K562 (cell line): ENCODE measurements around the gene HOXB5. TPM values are rescaled to one million over a fixed set of nuclear protein-coding genes. Genes with fewer than 3 reads are reported as not detected.

ENCODE experiments used
- ATAC-seq: fragments of 200-7000 bp; cut with Tn5 transposase; 3 replicates; pipeline ENCODE4 v1.9.1; 2020; ENCODE audit warnings: moderate library complexity
- BruUV-seq: library from RNA; stranded (reverse); fragments of 400-500 nt; replicated peaks from 2 replicates; lab custom pipeline; 2021; lab: Mats Ljungman, UMichigan
- CTCF ChIA-PET: fragments of 300-600 bp; formaldehyde crosslinking; extraction: SDS; loops from one replicate; lab custom pipeline; 2021; ENCODE audit warnings: low intra/inter-chr PET ratio; lab: Yijun Ruan, JAX
- POLR2A ChIA-PET: fragments of 300-600, 350-650 bp; sonication (Branson Sonifier 250); formaldehyde crosslinking; extraction: SDS; loops from one replicate; lab custom pipeline; 2021; ENCODE audit warnings: antibody characterized with exemption, inconsistent platforms; lab: Yijun Ruan, JAX
- DNase-seq, 4 experiments: peaks; one replicate each; pipeline versions ENCODE4 v3.0.0 to v3.0.0-alpha.2; 2011 to 2018; ENCODE audit warnings: low spot score in 3 of 4, mixed read lengths in 3 of 4; ENCODE audit errors: extremely low read depth in 1 of 4
- FAIRE-seq: peaks from 2 replicates; lab custom pipeline; 2011; peaks lifted over from hg19 to GRCh38; lab: Jason Lieb, UNC
- H2AFZ ChIP-seq: 2 replicates; pipeline ENCODE4 v1.6.0; 2011; ENCODE audit warnings: low read depth, low read length, control low read depth, inconsistent platforms
- H3K27ac ChIP-seq: fragments of 200-600 bp; 3 replicates; pipeline ENCODE4 v1.8.0; 2011; ENCODE audit warnings: low read depth, mild to moderate bottlenecking, control low read depth, inconsistent platforms, low read length, moderate library complexity, mixed read lengths; ENCODE audit errors: extremely low read depth
- H3K27me3 ChIP-seq, 2 experiments: fragments of 300-600 bp in 1 of 2; 2 replicates in 1 of 2; 3 replicates in 1 of 2; pipeline versions ENCODE4 v1.6.0 to v1.8.0; 2011; ENCODE audit warnings: inconsistent platforms in 2 of 2, low read length in 2 of 2, mild to moderate bottlenecking in 1 of 2, mixed read lengths in 1 of 2, moderate library complexity in 1 of 2; ENCODE audit not compliant: control insufficient read depth in 2 of 2, insufficient read depth in 2 of 2
- H3K36me3 ChIP-seq: fragments of 300-600 bp; 3 replicates; pipeline ENCODE4 v1.8.0; 2011; ENCODE audit warnings: mild to moderate bottlenecking, low read length, inconsistent platforms; ENCODE audit not compliant: control insufficient read depth, insufficient read depth
- H3K4me1 ChIP-seq, 2 experiments: fragments of 200-600 bp in 1 of 2; replicated peaks in 1 of 2; 2 replicates in 1 of 2; 3 replicates in 1 of 2; pipeline versions ENCODE4 v1.5.1 to v1.8.0; 2011; ENCODE audit warnings: inconsistent platforms in 2 of 2, low read length in 2 of 2, mild to moderate bottlenecking in 1 of 2, mixed read lengths in 1 of 2, moderate library complexity in 1 of 2; ENCODE audit not compliant: control insufficient read depth in 2 of 2, insufficient read depth in 2 of 2
- H3K4me2 ChIP-seq: 2 replicates; pipeline ENCODE4 v1.6.1; 2011; ENCODE audit warnings: low read length, control low read depth, inconsistent platforms, mixed read lengths; ENCODE audit not compliant: insufficient read depth
- H3K4me3 ChIP-seq: fragments of 200-600 bp; sonication (generic), shearing (Covaris generic); 2 replicates; pipeline ENCODE4 v1.5.1; 2016; ENCODE audit warnings: control low read depth, inconsistent platforms
- H3K79me2 ChIP-seq: fragments of 200-600 bp; 3 replicates; pipeline ENCODE4 v1.8.0; 2011; ENCODE audit warnings: low read length, inconsistent platforms; ENCODE audit not compliant: control insufficient read depth, insufficient read depth
- H3K9ac ChIP-seq, 2 experiments: 2 replicates each; pipeline versions ENCODE4 v1.6.0 to v1.6.1; 2011; ENCODE audit warnings: low read depth in 2 of 2, low read length in 2 of 2, control low read depth in 1 of 2, inconsistent platforms in 1 of 2, mild to moderate bottlenecking in 1 of 2, mixed read lengths in 1 of 2; ENCODE audit not compliant: insufficient read depth in 1 of 2
- H3K9me1 ChIP-seq: one replicate; pipeline ENCODE4 v1.6.0; 2011; ENCODE audit warnings: inconsistent platforms, mild to moderate bottlenecking, low read length, moderate library complexity; ENCODE audit not compliant: control insufficient read depth, insufficient read depth
- H3K9me3 ChIP-seq: replicated peaks from 2 replicates; pipeline ENCODE4 v1.5.1; 2011; ENCODE audit warnings: low read depth, low read length, inconsistent platforms; ENCODE audit not compliant: control insufficient read depth, insufficient read depth
- H4K20me1 ChIP-seq: replicated peaks from 2 replicates; pipeline ENCODE4 v1.6.1; 2011; ENCODE audit warnings: low read length, inconsistent platforms, mixed read lengths; ENCODE audit not compliant: control insufficient read depth, insufficient read depth
- CSDE1 ChIP-seq, 2 experiments: fragments of 450-650 bp; IDR thresholded peaks; 2 replicates each; pipeline ENCODE4 v1.6.1; 2016; ENCODE audit warnings: mild to moderate bottlenecking in 1 of 2
- FOXJ3 ChIP-seq: sonication (generic); formaldehyde crosslinking; IDR thresholded peaks from 2 replicates; pipeline ENCODE4 v1.4.0; 2020; ENCODE audit warnings: mild to moderate bottlenecking, missing genetic modification reagents
- GTF2F1 ChIP-seq: IDR thresholded peaks from 2 replicates; pipeline ENCODE4 v1.6.1; 2011; ENCODE audit warnings: low read depth, low read length, improper control_type of control experiment
- ILF3 ChIP-seq: fragments of 450-650 bp; IDR thresholded peaks from 2 replicates; pipeline ENCODE4 v1.6.1; 2018; ENCODE audit warnings: antibody characterized with exemption, mild to moderate bottlenecking, moderate library complexity, borderline replicate concordance
- TSC22D4 ChIP-seq: fragments of 450-650 bp; IDR thresholded peaks from 2 replicates; pipeline ENCODE4 v1.6.1; 2016; ENCODE audit warnings: missing genetic modification characterization, missing biosample characterization, control low read depth
- ZNF12 ChIP-seq: sonication (generic); formaldehyde crosslinking; IDR thresholded peaks from 2 replicates; pipeline ENCODE4 v1.4.0; 2020; ENCODE audit warnings: mild to moderate bottlenecking, missing genetic modification reagents
- ZNF253 ChIP-seq: fragments of 250-450 bp; sonication (Bioruptor Pico); conservative IDR thresholded peaks from 2 replicates; pipeline ENCODE4 v1.6.1; 2021; ENCODE audit warnings: mild to moderate bottlenecking
- ZNF263 ChIP-seq: sonication (generic); formaldehyde crosslinking; IDR thresholded peaks from 2 replicates; pipeline ENCODE4 v1.8.0; 2022; ENCODE audit warnings: mild to moderate bottlenecking, missing genetic modification reagents, borderline replicate concordance
- WGBS: fragments of 100-300 bp; shearing (Covaris generic); methylation state at CpG from one replicate; pipeline ENCODE4 v1.1.6; 2016; ENCODE audit warnings: low coverage, mixed read lengths; ENCODE audit not compliant: insufficient coverage; ENCODE audit errors: missing lambda C conversion rate; 5-methylcytosine and 5-hydroxymethylcytosine counted together
- in situ Hi-C: fragments of 300-500 bp; cut with MboI; formaldehyde crosslinking; loops from 4 replicates; pipeline ENCODE4 v1.15.0; 2018; ENCODE audit warnings: inconsistent platforms, mixed read lengths
- intact Hi-C: fragments of 100-400 bp; cut with micrococcal nuclease; formaldehyde crosslinking; loops from 2 replicates; pipeline ENCODE4 v1.14.2; 2022
- polyA plus RNA-seq, 8 experiments: library from polyadenylated mRNA; depleted of rRNA in 4 of 8; stranded (reverse) in 5 of 8; unstranded in 3 of 8; fragments of >200 nt; fragmentation: Nextera tagmentation in 2 of 8; fragmentation: Illumina TruSeq in 1 of 8; extraction: Ambion mirVana in 2 of 8; extraction: Trizol in 1 of 8; gene quantifications; 2 replicates each; pipeline versions ENCODE4 v1.2.1 to v1.2.3, GENCODE V29; 2011 to 2014; ENCODE audit warnings: inconsistent platforms in 1 of 8, missing spikeins in 1 of 8
- total RNA-seq, 7 experiments: library from RNA; depleted of rRNA in 6 of 7; stranded (reverse); fragments of >200 nt in 6 of 7; fragmentation: Illumina TruSeq in 2 of 7; extraction: Trizol in 2 of 7; gene quantifications; 2 replicates each; pipeline versions ENCODE4 v1.2.1 to v1.2.3, GENCODE V29; 2011 to 2021; ENCODE audit warnings: low replicate concordance in 1 of 7
- TF ChIP-seq, protein P1 (sequence below): sonication (generic); formaldehyde crosslinking; IDR thresholded peaks from 2 replicates; pipeline ENCODE4 v1.8.0; 2022; ENCODE audit warnings: mild to moderate bottlenecking, missing genetic modification reagents
- TF ChIP-seq, protein P2 (sequence below): sonication (generic); formaldehyde crosslinking; IDR thresholded peaks from 2 replicates; pipeline ENCODE4 v1.9.0; 2022; ENCODE audit warnings: mild to moderate bottlenecking, missing genetic modification reagents

HOXB5 gene
- total and polyA plus RNA-seq, 9 of the 15 experiments (the other 6 are each of a cell fraction or from before 2014, with no cell fraction given): 0.24 to 2.7 (median 0.65) TPM

DNA sequence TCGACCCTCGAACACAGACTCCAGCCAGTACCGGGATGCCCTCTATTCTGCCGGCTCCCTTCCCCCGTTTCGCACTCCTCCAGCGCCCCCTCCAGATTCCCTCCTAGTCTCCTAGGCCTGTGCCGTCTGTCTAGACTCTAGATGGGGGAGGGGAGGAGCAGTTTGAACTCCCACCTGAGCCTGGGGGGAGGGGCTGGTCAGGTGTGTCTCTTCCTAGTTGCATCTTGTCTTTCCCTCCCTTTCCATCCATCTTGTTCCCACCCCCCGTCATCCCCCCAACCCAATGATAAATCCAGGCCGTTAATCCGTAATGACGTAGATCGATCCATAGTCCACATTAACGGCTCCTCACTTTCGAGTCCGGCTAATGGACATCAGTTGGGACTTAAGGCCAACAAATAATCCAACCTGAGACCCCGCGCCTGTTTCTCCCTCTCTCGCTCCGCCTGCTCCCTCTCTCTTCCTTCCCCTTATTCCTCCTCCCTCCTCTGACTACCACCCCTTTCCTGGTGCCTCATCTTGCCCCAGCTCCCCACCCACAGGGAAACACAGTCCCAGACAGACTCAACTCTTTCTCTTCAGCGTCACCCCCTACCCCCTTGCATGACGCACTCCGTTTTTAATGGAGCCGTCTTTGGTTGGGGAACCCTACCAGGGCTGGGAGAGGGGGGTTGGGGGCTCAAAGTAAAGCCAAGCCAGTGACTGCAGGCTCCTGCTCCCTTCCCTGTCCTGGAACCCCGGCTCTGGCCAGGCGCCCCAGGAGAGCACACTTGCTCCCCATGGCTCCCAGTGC, 3.4 kb upstream of the HOXB5 start:
- no TSS peak for BruUV-seq
- no peak for ATAC-seq
- Histone ChIP-seq H3K4me2 (no peak overlapping the region), H3K9me3 (no peaks in the 10 kb centered on the region), H3K36me3 (no peaks in the 10 kb centered on the region; the same call in 2 of the 3 replicates), H3K27me3 (no peaks in the 10 kb centered on the region), H3K4me1 (peaks cover 24 to 56% of the 10 kb centered on the region in 2 experiments; a peak in 4 of 5 replicates), H4K20me1 (no peaks in the 10 kb centered on the region; the same call in 1 of the 2 replicates), H2AFZ (no peak overlapping the region), H3K4me3 (no peak overlapping the region), H3K79me2 (peaks cover 34% of the 10 kb centered on the region), H3K9ac (no peak overlapping the region), H3K27ac (no peak overlapping the region), H3K9me1 (no peaks in the 10 kb centered on the region)
- POLR2A ChIA-PET: no interaction called here
- FAIRE-seq: no peak
- no peak for DNase-seq
- intact Hi-C loops (no loop called here), in situ Hi-C loops (no loop called here)
- CTCF ChIA-PET: interaction anchor here (0.6 kb wide), 2 partner anchors 21 to 105 kb away, joined by 3 read pairs; no protein-coding TSS in a partner anchor
- TF ChIP-seq GTF2F1: no peak
- TF ChIP-seq, protein P1, sequence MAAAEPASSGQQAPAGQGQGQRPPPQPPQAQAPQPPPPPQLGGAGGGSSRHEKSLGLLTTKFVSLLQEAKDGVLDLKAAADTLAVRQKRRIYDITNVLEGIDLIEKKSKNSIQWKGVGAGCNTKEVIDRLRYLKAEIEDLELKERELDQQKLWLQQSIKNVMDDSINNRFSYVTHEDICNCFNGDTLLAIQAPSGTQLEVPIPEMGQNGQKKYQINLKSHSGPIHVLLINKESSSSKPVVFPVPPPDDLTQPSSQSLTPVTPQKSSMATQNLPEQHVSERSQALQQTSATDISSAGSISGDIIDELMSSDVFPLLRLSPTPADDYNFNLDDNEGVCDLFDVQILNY (CRISPR knock-in tag): no peak
- TF ChIP-seq FOXJ3: no peak
- TF ChIP-seq, protein P2, sequence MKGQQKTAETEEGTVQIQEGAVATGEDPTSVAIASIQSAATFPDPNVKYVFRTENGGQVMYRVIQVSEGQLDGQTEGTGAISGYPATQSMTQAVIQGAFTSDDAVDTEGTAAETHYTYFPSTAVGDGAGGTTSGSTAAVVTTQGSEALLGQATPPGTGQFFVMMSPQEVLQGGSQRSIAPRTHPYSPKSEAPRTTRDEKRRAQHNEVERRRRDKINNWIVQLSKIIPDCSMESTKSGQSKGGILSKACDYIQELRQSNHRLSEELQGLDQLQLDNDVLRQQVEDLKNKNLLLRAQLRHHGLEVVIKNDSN (CRISPR knock-in tag): no peak
- no peak for TF ChIP-seq TSC22D4 (tag)
- TF ChIP-seq ZNF12: no peak
- TF ChIP-seq ILF3: no peak
- no peak for TF ChIP-seq CSDE1 (IDR thresholded peaks at IDR 0.05)
- no peak for TF ChIP-seq ZNF253 (CRISPR knock-in tag)
- TF ChIP-seq ZNF263 (CRISPR knock-in tag): no peak
- 95% methylated on average over 17 of the region's 26 CpGs for WGBS
